Endothelial cell of umbilical vein (primary cell): ENCODE measurements around the gene COPS6.

Source experiments
- EZH2 ChIP-seq: IDR thresholded peaks from 2 replicates; pipeline ENCODE4 v1.6.1; 2012; ENCODE audit warnings: borderline replicate concordance, low read depth, mild to moderate bottlenecking, moderate library complexity, low read length, inconsistent platforms; ENCODE audit not compliant: severe bottlenecking
- POLR2A ChIP-seq: IDR thresholded peaks from 2 replicates; pipeline ENCODE4 v1.6.1; 2012; ENCODE audit warnings: low read depth, mild to moderate bottlenecking, control low read depth, low read length
- TF ChIP-seq, protein P1 (sequence below), 2 donors: IDR thresholded peaks; 1 replicate in 1 of 2; 2 replicates in 1 of 2; pipeline ENCODE4 v1.5.1; 2011; ENCODE audit warnings: low read length in 2 of 2, mild to moderate bottlenecking in 2 of 2, moderate library complexity in 2 of 2, control low read depth in 1 of 2, inconsistent platforms in 1 of 2, low read depth in 1 of 2; ENCODE audit not compliant: insufficient read depth in 1 of 2; ENCODE audit errors: extremely low read depth in 1 of 2
- TF ChIP-seq, protein P2 (sequence below): IDR thresholded peaks from 2 replicates; pipeline ENCODE4 v1.6.1; 2011; ENCODE audit not compliant: insufficient read depth, insufficient read length

DNA sequence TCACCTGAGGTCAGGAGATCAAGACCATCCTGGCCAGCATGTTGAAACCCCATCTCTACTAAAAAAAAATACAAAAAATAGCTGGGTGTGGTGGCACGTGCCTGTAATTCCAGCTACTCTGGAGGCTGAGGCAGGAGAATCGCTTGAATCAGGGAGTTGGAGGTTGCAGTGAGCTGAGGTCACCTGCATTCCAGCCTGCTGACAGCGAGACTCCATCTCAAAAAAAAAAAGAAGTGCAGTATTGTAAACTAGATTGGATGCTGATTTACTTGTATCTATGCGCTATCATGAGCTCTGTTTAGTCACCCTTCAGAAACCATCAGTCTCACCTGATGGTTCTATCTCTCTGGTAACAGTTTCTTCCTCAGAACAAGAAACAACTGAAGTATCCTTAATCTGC, 25.4 kb upstream of the COPS6 start:
- TF ChIP-seq EZH2 (no peak), POLR2A (no peak)
- TF ChIP-seq, protein P1, sequence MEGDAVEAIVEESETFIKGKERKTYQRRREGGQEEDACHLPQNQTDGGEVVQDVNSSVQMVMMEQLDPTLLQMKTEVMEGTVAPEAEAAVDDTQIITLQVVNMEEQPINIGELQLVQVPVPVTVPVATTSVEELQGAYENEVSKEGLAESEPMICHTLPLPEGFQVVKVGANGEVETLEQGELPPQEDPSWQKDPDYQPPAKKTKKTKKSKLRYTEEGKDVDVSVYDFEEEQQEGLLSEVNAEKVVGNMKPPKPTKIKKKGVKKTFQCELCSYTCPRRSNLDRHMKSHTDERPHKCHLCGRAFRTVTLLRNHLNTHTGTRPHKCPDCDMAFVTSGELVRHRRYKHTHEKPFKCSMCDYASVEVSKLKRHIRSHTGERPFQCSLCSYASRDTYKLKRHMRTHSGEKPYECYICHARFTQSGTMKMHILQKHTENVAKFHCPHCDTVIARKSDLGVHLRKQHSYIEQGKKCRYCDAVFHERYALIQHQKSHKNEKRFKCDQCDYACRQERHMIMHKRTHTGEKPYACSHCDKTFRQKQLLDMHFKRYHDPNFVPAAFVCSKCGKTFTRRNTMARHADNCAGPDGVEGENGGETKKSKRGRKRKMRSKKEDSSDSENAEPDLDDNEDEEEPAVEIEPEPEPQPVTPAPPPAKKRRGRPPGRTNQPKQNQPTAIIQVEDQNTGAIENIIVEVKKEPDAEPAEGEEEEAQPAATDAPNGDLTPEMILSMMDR (IDR thresholded peaks at IDR 0.05; ENCODE audit: extremely low read depth in 1 of 2, insufficient read depth in 1 of 2, low read depth in 1 of 2, low read length in 2 of 2), result no peak
- TF ChIP-seq, protein P2, sequence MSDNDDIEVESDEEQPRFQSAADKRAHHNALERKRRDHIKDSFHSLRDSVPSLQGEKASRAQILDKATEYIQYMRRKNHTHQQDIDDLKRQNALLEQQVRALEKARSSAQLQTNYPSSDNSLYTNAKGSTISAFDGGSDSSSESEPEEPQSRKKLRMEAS, result no peak
